Measurements from ENCODE around the gene CRYBG1. TPM values are rescaled to one million over a fixed set of nuclear protein-coding genes. Genes with fewer than 3 reads are reported as not detected.

Gene CRYBG1
- polyA plus RNA-seq, 2 of the 4 experiments (the other 2 are of a cell fraction): 0.31 to 0.37 TPM

- DNase-seq (ENCODE audit: low read depth in 1 of 2, low spot score in 1 of 2) (no peak), FAIRE-seq (no peak), ATAC-seq (no peak)
- no peaks in the 10 kb centered on the region for H3K9me3 ChIP-seq
- no peak overlapping the region for H3K4me3 ChIP-seq
- TF ChIP-seq ZNF302 (CRISPR knock-in tag; IDR thresholded peaks at IDR 0.05) (no peak), RCOR1 (IDR thresholded peaks at IDR 0.05; ENCODE audit: low read depth, low read length) (no peak), TP53 (CRISPR knock-in tag; IDR thresholded peaks at IDR 0.05) (no peak), CBX8 (IDR thresholded peaks at IDR 0.05) (no peak), EP300 (IDR thresholded peaks at IDR 0.05) (no peak), NR3C1 (IDR thresholded peaks at IDR 0.05) (no peak), POLR2AphosphoS2 (conservative IDR thresholded peaks at IDR 0.05; ENCODE audit: low read length) (no peak), SREBF2 (IDR thresholded peaks at IDR 0.05) (no peak)
- TF ChIP-seq, protein P1, sequence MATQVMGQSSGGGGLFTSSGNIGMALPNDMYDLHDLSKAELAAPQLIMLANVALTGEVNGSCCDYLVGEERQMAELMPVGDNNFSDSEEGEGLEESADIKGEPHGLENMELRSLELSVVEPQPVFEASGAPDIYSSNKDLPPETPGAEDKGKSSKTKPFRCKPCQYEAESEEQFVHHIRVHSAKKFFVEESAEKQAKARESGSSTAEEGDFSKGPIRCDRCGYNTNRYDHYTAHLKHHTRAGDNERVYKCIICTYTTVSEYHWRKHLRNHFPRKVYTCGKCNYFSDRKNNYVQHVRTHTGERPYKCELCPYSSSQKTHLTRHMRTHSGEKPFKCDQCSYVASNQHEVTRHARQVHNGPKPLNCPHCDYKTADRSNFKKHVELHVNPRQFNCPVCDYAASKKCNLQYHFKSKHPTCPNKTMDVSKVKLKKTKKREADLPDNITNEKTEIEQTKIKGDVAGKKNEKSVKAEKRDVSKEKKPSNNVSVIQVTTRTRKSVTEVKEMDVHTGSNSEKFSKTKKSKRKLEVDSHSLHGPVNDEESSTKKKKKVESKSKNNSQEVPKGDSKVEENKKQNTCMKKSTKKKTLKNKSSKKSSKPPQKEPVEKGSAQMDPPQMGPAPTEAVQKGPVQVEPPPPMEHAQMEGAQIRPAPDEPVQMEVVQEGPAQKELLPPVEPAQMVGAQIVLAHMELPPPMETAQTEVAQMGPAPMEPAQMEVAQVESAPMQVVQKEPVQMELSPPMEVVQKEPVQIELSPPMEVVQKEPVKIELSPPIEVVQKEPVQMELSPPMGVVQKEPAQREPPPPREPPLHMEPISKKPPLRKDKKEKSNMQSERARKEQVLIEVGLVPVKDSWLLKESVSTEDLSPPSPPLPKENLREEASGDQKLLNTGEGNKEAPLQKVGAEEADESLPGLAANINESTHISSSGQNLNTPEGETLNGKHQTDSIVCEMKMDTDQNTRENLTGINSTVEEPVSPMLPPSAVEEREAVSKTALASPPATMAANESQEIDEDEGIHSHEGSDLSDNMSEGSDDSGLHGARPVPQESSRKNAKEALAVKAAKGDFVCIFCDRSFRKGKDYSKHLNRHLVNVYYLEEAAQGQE (IDR thresholded peaks at IDR 0.05): no peak
- H3K4me1 ChIP-seq: no peaks in the 10 kb centered on the region
- H3K27ac ChIP-seq: no peak overlapping the region
- CTCF ChIA-PET: interaction anchor here (1.1 kb wide), 1 partner anchor 44 kb away, joined by 4 read pairs; no protein-coding TSS in a partner anchor
- POLR2A ChIA-PET: no interaction called here
- no peak overlapping the region for H3K4me2 ChIP-seq
- WGBS (ENCODE audit: missing lambda C conversion rate): 44% methylated on average over 2 of the region's 4 CpGs
These were observed 128.2 kb downstream of the CRYBG1 start for GRCh38 chr6:106488494-106489370.

DNA sequence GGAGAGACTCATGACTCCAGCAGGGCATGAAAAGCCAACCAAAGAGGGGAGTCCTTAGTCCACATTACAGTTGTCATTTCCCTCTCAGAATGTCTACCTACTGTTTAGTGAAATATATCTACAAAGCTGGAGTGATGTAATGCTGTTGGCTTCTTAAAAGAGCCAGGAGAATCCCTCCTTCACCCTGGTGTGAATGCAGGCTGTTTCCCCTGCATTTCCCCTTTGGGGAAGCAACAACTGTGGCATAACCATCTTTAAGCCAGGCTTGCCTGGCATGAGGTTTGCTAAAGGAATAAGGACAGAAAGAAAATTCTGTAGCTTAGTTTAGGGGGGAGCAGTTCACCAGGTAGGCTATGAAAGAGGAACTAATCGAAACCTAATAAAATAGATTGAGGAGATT lies 129.5 kb downstream of the CRYBG1 start:
- POLR2A ChIA-PET: no interaction called here
- Histone ChIP-seq H3K27ac (no peak overlapping the region), H3K4me2 (no peak overlapping the region), H3K4me1 (no peaks in the 10 kb centered on the region), H3K4me3 (no peak overlapping the region), H3K9me3 (no peaks in the 10 kb centered on the region)
- no peak for ATAC-seq
- FAIRE-seq: no peak
- 22% methylated on average over 1 of the region's 1 CpG for WGBS (ENCODE audit: missing lambda C conversion rate)
- no peak for DNase-seq (ENCODE audit: low read depth in 1 of 2, low spot score in 1 of 2)
- no peak for TF ChIP-seq NFE2L2 (conservative IDR thresholded peaks at IDR 0.05; ENCODE audit: low read length)
- no peak for TF ChIP-seq RAD21 (conservative IDR thresholded peaks at IDR 0.05 in 1 of 2, IDR thresholded peaks at IDR 0.05 in 1 of 2)
- TF ChIP-seq FOXS1 (CRISPR knock-in tag; IDR thresholded peaks at IDR 0.05): no peak
- no peak for TF ChIP-seq CHD2 (IDR thresholded peaks at IDR 0.05; ENCODE audit: low read length, partially characterized antibody)
- TF ChIP-seq CBX2 (IDR thresholded peaks at IDR 0.05; ENCODE audit: borderline replicate concordance, low read depth): no peak
- TF ChIP-seq EHMT2 (IDR thresholded peaks at IDR 0.05; ENCODE audit: low read depth): no peak
- no peak for TF ChIP-seq ELK1 (IDR thresholded peaks at IDR 0.05; ENCODE audit: low read depth, low read length)
- TF ChIP-seq RARB (CRISPR knock-in tag; IDR thresholded peaks at IDR 0.05): no peak
- TF ChIP-seq CEBPB (IDR thresholded peaks at IDR 0.05): no peak
- TF ChIP-seq HOXB5 (CRISPR knock-in tag; IDR thresholded peaks at IDR 0.05): no peak
- no peak for TF ChIP-seq MAFK (IDR thresholded peaks at IDR 0.05; ENCODE audit: partially characterized antibody)
- TF ChIP-seq TFCP2L1 (CRISPR knock-in tag; IDR thresholded peaks at IDR 0.05): no peak
- no peak for TF ChIP-seq TP53 (CRISPR knock-in tag; IDR thresholded peaks at IDR 0.05)
- TF ChIP-seq RFX5 (IDR thresholded peaks at IDR 0.05): no peak
- CTCF ChIA-PET: interaction anchor here (1.2 kb wide), 1 partner anchor 18 kb away, joined by 3 read pairs; no protein-coding TSS in a partner anchor

All from A549 (cell line).